HFFc6 (cell line): ENCODE results near the gene HEATR9. TPM values are rescaled to one million over a fixed set of nuclear protein-coding genes. Genes with fewer than 3 reads are reported as not detected.

Experiments
- DNase-seq: peaks from one replicate; pipeline ENCODE4 v3.0.0-alpha.2; 2018
- H3K27ac Mint-ChIP-seq: 2 replicates; pipeline ENCODE4 v1.8.0; 2020; ENCODE audit warnings: mild to moderate bottlenecking, mixed read lengths
- H3K27me3 Mint-ChIP-seq: 2 replicates; pipeline ENCODE4 v1.8.0; 2021; ENCODE audit warnings: mild to moderate bottlenecking, moderate library complexity, mixed read lengths; ENCODE audit not compliant: insufficient read depth
- H3K36me3 Mint-ChIP-seq: 2 replicates; pipeline ENCODE4 v1.8.0; 2021; ENCODE audit warnings: low read depth, mixed read lengths
- H3K4me1 Mint-ChIP-seq: 2 replicates; pipeline ENCODE4 v1.8.0; 2020; ENCODE audit warnings: low read depth, mixed read lengths
- H3K4me3 Mint-ChIP-seq: 2 replicates; pipeline ENCODE4 v1.8.0; 2020; ENCODE audit warnings: mild to moderate bottlenecking, moderate library complexity, mixed read lengths
- H3K9me3 Mint-ChIP-seq: 2 replicates; pipeline ENCODE4 v1.8.0; 2020; ENCODE audit warnings: mild to moderate bottlenecking, mixed read lengths
- total RNA-seq, 6 experiments: library from RNA; stranded (reverse); fragmentation: NEBNext Ultra II Directional; extraction: Animal tissue kit (Norgen Biotek cat#: 25700); gene quantifications; 2 replicates in 1 of 6; 3 replicates in 5 of 6; pipeline ENCODE4 v1.2.3, GENCODE V29; 2021
- TF ChIP-seq, protein P1 (sequence below): fragments of 200-600 bp; sonication (generic); IDR thresholded peaks from 2 replicates; pipeline ENCODE4 v1.5.0; 2021; ENCODE audit warnings: antibody characterized with exemption, mild to moderate bottlenecking

The HEATR9 gene
- total RNA-seq, 6 experiments from 2014 or later: not detected

DNA sequence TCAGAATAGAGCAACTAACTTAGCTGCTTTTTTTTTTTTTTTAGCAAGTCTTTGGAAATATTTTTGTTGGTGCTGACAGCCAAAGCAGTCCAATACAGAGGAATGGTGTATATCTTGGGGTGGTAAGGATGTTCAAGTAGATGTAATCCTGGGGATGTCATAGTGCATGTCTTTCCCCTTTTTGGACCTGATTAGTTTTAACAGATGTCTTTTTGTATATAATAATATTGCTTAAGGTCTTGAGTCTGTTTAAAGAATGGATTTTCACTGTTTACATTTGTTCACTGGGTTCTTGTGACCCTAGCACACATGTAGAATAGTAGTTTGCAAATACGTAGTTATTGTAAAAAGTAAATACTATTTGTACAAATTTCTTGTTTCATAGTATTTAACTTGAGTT lies 51.5 kb downstream of the HEATR9 start:
- Mint-ChIP-seq H3K27ac (no peak overlapping the region), H3K9me3 (no peaks in the 10 kb centered on the region), H3K4me3 (no peak overlapping the region), H3K36me3 (peaks cover 13% of the 10 kb centered on the region; the same call in 1 of the 2 replicates), H3K4me1 (peaks cover 26% of the 10 kb centered on the region), H3K27me3 (no peaks in the 10 kb centered on the region)
- TF ChIP-seq, protein P1, sequence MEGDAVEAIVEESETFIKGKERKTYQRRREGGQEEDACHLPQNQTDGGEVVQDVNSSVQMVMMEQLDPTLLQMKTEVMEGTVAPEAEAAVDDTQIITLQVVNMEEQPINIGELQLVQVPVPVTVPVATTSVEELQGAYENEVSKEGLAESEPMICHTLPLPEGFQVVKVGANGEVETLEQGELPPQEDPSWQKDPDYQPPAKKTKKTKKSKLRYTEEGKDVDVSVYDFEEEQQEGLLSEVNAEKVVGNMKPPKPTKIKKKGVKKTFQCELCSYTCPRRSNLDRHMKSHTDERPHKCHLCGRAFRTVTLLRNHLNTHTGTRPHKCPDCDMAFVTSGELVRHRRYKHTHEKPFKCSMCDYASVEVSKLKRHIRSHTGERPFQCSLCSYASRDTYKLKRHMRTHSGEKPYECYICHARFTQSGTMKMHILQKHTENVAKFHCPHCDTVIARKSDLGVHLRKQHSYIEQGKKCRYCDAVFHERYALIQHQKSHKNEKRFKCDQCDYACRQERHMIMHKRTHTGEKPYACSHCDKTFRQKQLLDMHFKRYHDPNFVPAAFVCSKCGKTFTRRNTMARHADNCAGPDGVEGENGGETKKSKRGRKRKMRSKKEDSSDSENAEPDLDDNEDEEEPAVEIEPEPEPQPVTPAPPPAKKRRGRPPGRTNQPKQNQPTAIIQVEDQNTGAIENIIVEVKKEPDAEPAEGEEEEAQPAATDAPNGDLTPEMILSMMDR: no peak
- no peak for DNase-seq

DNA sequence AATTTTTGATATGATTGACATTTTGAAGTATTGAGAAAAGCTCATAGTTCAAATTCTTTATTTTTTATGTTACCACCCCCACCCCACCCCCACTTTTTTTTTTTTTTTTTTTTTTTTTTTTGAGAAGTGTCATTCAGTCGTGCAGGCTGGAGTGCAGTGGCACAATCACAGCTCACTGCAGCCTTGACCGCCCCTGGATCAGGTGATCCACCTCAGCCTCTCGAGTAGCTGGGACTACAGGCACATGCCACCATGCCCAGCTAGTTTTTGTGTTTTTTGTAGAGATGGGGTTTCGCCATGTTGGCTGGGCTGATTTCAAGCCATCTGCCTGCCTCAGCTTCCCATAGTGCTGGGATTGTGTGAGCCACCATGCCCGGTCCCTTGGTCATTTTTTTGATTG lies 52.0 kb downstream of the HEATR9 start:
- Mint-ChIP-seq H3K9me3 (no peaks in the 10 kb centered on the region), H3K27ac (no peak overlapping the region), H3K4me3 (no peak overlapping the region), H3K4me1 (peaks cover 29% of the 10 kb centered on the region), H3K36me3 (peaks cover 13% of the 10 kb centered on the region; the same call in 1 of the 2 replicates), H3K27me3 (no peaks in the 10 kb centered on the region)
- DNase-seq: no peak
- TF ChIP-seq, protein P1: no peak

- Mint-ChIP-seq H3K36me3 (peaks cover 8% of the 10 kb centered on the region), H3K9me3 (no peaks in the 10 kb centered on the region), H3K27ac (no peak overlapping the region), H3K4me3 (no peak overlapping the region), H3K27me3 (no peaks in the 10 kb centered on the region; the same call in none of the 2 replicates), H3K4me1 (peaks cover 56% of the 10 kb centered on the region)
- DNase-seq: no peak
- TF ChIP-seq, protein P1: no peak
Measured at GRCh38 chr17:35812456-35812855, 56.2 kb downstream of the HEATR9 start.

DNA sequence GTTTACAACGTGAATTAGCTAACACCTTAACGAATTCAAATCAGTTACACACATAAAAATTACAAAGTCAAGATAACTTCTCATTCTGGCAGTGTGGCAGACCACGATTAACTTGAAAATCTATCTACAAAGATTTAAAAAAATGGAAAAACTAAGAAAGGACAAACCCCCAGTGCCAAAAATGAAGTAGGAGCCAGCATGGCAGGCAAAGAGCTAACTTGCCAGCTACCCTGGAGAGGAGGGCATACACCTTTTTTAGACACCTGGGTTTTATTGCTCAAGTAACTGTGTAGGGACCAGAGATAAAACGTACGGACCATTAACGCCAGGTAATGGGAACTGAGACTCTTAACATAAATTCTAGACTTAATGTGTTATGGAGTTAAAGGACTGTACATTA lies 56.9 kb downstream of the HEATR9 start:
- Mint-ChIP-seq H3K36me3 (peaks cover 6% of the 10 kb centered on the region), H3K4me1 (peaks cover 63% of the 10 kb centered on the region)

DNA sequence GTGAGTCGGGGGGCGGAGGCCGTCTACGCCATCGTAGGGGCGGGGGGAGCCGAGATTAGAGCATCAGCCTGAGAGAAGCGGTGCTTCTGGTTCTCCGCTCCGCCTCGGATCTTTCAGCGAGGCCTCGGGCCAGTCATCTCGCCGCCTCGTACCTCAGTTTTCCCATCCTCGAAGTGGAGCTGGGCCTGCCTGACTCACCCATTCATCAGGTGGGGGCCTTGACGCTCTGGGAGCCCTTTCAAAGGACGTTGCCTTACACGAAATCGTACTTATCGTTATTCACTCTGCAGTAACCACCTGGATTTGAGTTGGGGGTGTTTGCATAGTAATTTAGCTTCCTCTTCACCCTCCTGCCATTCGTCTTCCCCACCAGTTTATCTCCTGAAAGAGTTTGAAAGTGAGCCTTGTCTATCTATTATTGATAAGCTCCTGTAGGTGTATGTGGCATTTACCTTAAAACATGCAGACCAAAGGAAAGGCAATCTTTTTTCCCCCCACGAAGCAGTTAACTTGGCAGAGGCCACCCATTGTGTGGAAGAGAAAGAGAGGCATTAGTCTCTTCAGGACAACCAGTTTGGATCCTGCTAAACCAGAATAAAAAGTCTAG lies 58.7 kb downstream of the HEATR9 start:
- Mint-ChIP-seq H3K4me3 (peak overlapping the region; percentile 98), H3K27ac (peak overlapping the region; percentile 98), H3K9me3 (no peaks in the 10 kb centered on the region), H3K27me3 (no peaks in the 10 kb centered on the region; the same call in none of the 2 replicates), H3K4me1 (peaks cover 58% of the 10 kb centered on the region), H3K36me3 (peaks cover 6% of the 10 kb centered on the region)
- TF ChIP-seq, protein P1: no peak
- no peak for DNase-seq

More for the DNA sequence above, 56.9 kb downstream of the HEATR9 start:
- TF ChIP-seq, protein P1: no peak
- H3K27ac Mint-ChIP-seq: no peak overlapping the region
- no peaks in the 10 kb centered on the region for H3K9me3 Mint-ChIP-seq
- H3K27me3 Mint-ChIP-seq: no peaks in the 10 kb centered on the region; the same call in none of the 2 replicates
- no peak for DNase-seq
- H3K4me3 Mint-ChIP-seq: no peak overlapping the region
